Measurements from ENCODE around the gene AGFG1. TPM values are rescaled to one million over a fixed set of nuclear protein-coding genes. Genes with fewer than 3 reads are reported as not detected.

The AGFG1 gene
- polyA plus RNA-seq, 1 experiment, result 92.2 TPM

DNA sequence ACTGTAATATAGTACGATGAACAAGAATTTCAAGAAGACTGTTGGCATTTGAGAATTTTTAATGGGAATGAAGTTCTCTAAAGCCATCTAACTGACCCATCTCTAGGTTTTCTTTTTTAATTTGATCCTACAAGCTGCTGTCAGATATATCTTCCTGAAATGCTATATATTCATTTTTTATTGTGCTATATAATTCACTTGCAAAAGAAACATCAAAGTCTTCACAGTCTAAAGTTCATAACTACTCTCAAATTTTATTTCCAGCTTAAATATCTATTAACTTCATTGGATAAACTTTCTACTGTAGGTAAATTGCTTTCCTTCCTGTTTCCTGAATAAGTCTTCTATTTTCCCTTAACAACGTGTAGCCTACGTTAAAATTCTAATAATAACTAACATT lies 130.4 kb downstream of the AGFG1 start:
- TF ChIP-seq CTCF (IDR thresholded peaks at IDR 0.05; ENCODE audit: insufficient read depth, low read depth, low read length), result no peak
- Histone ChIP-seq H3K27me3 (ENCODE audit: control insufficient read depth, insufficient read depth, low read length) (no peaks in the 10 kb centered on the region), H3K36me3 (ENCODE audit: control insufficient read depth, insufficient read depth, low read length) (no peaks in the 10 kb centered on the region), H3K4me3 (ENCODE audit: low read depth, low read length) (no peak overlapping the region)
- ChIA-PET POLR2A (no interaction called here), CTCF (no interaction called here)
- DNase-seq (ENCODE audit: low read depth), result no peak

DNA sequence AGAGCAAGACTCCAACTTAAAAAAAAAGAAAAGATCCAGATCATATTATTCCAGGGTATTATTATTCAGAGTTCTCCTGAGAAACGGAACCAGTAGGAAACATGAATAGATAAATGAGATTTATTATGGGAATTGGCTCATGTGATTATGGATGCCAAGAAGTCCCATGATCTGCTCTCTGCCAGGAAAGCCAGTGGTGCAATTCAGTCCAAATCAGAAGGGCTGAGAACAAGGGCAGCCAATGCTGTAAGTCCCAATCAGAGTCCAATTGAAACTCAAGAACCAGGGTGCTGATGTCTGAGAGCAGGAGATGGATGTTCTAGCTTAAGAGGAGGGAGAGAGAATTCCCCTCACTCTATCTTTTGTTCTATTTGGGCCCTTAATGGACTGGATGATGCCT lies 134.5 kb downstream of the AGFG1 start:
- no peaks in the 10 kb centered on the region for H3K36me3 ChIP-seq (ENCODE audit: control insufficient read depth, insufficient read depth, low read length)
- no peak overlapping the region for H3K4me3 ChIP-seq (ENCODE audit: low read depth, low read length)
- DNase-seq (ENCODE audit: low read depth), result no peak
- no peaks in the 10 kb centered on the region for H3K27me3 ChIP-seq (ENCODE audit: control insufficient read depth, insufficient read depth, low read length)
- no peak for TF ChIP-seq CTCF (IDR thresholded peaks at IDR 0.05; ENCODE audit: insufficient read depth, low read depth, low read length)
- ChIA-PET CTCF (no interaction called here), POLR2A (no interaction called here)

DNA sequence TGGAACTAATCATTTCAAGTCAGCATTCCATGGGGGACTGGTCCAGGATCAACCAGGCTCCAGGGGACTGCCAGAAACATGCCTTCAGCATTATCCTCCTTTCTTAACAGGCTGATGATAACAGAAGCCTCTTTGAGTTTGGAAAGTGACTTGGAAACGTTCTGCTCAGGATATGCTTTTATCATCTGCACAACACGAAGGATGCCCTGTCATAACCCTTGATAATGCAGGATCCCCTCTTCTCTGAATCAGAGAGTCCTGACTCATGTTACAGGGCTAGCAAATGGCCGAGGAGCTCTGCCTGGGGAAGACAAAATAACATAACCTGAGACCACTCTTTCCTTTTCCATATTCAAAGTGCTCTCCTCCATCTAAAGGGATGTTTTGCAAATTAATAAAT lies 136.0 kb downstream of the AGFG1 start:
- DNase-seq (ENCODE audit: low read depth), result no peak
- no peak for TF ChIP-seq CTCF (IDR thresholded peaks at IDR 0.05; ENCODE audit: insufficient read depth, low read depth, low read length)
- CTCF ChIA-PET, result interaction anchor here (0.5 to 1.2 kb wide), 2 partner anchors 50 to 1559 kb away, joined by 3 read pairs; no protein-coding TSS in a partner anchor
- POLR2A ChIA-PET, result interaction anchor here (0.6 kb wide), 1 partner anchor 220 kb away, joined by 6 read pairs; no protein-coding TSS in a partner anchor
- Histone ChIP-seq H3K27me3 (ENCODE audit: control insufficient read depth, insufficient read depth, low read length) (no peaks in the 10 kb centered on the region), H3K36me3 (ENCODE audit: control insufficient read depth, insufficient read depth, low read length) (no peaks in the 10 kb centered on the region), H3K4me3 (ENCODE audit: low read depth, low read length) (no peak overlapping the region)

DNA sequence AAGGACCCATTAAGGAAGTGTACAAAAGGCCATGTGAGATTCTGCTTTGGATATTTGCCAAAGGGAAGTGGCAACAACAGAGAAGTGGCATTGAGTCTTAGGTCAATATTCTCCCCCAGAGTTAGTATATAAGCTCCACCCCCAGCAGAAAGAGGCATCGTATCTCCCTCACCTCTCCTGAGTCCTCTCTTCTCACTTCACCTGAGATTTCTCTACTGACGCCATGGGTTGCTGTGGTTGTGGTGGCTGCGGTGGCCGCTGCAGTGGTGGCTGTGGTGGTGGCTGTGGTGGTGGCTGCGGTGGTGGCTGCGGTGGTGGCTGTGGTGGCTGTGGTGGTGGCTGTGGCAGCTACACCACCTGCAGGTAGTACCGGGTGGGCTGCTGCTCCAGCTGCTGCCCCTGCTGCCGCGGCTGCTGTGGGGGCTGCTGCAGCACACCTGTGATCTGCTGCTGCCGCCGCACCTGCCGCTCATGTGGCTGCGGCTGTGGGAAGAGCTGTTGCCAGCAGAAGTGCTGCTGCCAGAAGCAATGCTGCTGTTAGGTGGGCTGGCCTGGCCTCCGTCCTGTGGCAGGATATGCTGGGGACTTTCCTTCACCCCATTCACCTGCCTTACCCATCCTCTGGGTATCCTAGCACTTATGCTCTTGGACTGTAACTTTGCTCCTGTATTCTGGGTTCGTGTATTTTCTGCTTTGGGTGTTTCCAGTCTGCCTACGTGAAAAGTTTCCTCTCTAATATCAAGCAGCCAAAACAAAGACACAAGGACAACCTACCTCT lies 136.8 kb downstream of the AGFG1 start:
- no peak for TF ChIP-seq CTCF (IDR thresholded peaks at IDR 0.05; ENCODE audit: insufficient read depth, low read depth, low read length)
- POLR2A ChIA-PET, result no interaction called here

DNA sequence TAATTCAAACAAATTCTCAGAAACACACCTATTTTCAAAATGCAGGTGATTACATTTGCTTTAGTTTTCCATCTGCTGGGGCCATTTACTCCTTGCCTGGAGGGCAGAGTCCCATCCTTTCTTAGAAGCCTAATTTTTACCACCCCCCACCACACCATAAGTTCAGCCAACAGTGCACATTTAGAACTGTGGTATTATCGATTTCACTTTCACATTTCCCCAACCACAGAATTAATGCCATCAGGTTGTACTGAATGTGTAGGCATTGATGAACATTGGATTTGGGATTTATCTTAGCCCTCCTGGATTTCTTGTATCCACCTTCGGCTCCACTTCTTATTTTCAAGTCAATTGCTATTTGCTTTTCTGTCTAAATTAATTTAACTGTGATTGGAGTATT lies 138.2 kb downstream of the AGFG1 start:
- Histone ChIP-seq H3K36me3 (ENCODE audit: control insufficient read depth, insufficient read depth, low read length) (no peaks in the 10 kb centered on the region), H3K27me3 (ENCODE audit: control insufficient read depth, insufficient read depth, low read length) (no peaks in the 10 kb centered on the region), H3K4me3 (ENCODE audit: low read depth, low read length) (no peak overlapping the region)
- DNase-seq (ENCODE audit: low read depth), result no peak
- ChIA-PET POLR2A (no interaction called here), CTCF (no interaction called here)
- TF ChIP-seq CTCF (IDR thresholded peaks at IDR 0.05; ENCODE audit: insufficient read depth, low read depth, low read length), result no peak

More for the DNA sequence above, 136.8 kb downstream of the AGFG1 start:
- Histone ChIP-seq H3K36me3 (ENCODE audit: control insufficient read depth, insufficient read depth, low read length) (no peaks in the 10 kb centered on the region), H3K4me3 (ENCODE audit: low read depth, low read length) (no peak overlapping the region), H3K27me3 (ENCODE audit: control insufficient read depth, insufficient read depth, low read length) (no peaks in the 10 kb centered on the region)
- CTCF ChIA-PET, result interaction anchor here (0.5 to 1.2 kb wide), 5 partner anchors 49 to 1558 kb away, joined by 3 to 5 read pairs (median 3); no protein-coding TSS in a partner anchor
- DNase-seq (ENCODE audit: low read depth), result no peak

Other genes with a start within 250 kb of the AGFG1 start
- gene MFF, start 146.9 kb upstream of the AGFG1 start, polyA plus RNA-seq (2011; rRNA removed), result 56.0 and 105 TPM in 2 replicates
- 0.56 and 1.3 TPM in 2 replicates for gene TM4SF20, start 92.8 kb upstream of the AGFG1 start, polyA plus RNA-seq (2011; rRNA removed)
- not detected in 2 replicates for gene SCYGR1, start 84.2 kb upstream of the AGFG1 start, polyA plus RNA-seq (2011; rRNA removed)
- not detected in 2 replicates for gene SCYGR2, start 126.7 kb downstream of the AGFG1 start, polyA plus RNA-seq (2011; rRNA removed)
- not detected in 2 replicates for gene SCYGR3, start 142.7 kb downstream of the AGFG1 start, polyA plus RNA-seq (2011; rRNA removed)
- not detected in 2 replicates for gene SCYGR4, start 145.3 kb downstream of the AGFG1 start, polyA plus RNA-seq (2011; rRNA removed)
- not detected in 2 replicates for gene SCYGR5, start 194.6 kb downstream of the AGFG1 start, polyA plus RNA-seq (2011; rRNA removed)
- gene SLC19A3, start 245.9 kb downstream of the AGFG1 start, polyA plus RNA-seq (2011; rRNA removed), result 0.27 TPM in 1 of 2 replicates, not detected in the other